ENCODE measurements around the gene ADAM15. TPM values are rescaled to one million over a fixed set of nuclear protein-coding genes. Genes with fewer than 3 reads are reported as not detected.

Gene ADAM15
- total RNA-seq, 1 experiment from 2014 or later, result 41.7 TPM

DNA sequence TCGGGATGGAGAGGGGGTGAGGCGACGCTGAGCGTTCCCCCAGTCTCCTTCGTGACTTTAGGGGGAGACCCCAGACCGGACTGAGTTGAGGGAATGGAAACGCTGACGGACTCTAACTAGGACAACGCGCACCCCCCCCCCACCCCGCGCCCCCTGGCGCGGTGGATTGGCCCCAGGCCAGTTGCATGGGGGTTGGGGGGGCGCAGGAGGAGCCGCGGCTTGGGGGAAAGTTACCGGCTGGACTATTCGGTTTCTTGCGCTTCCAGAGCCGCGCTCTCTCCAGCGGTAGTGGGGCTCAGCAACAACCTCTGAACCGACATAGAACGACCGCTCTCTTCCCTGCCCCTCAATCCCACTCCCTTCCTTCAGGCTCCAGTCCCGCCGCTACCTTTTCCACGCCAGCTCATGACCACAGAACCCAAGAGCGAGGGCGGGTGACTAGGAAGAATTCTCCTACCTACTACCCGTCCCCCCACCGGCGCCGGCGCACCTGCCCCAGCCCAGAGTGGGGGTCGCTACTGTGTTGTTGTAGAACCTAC, 47.8 kb upstream of the ADAM15 start:
- DNase-seq (ENCODE audit: low read depth, low spot score), result no peak
- POLR2A ChIA-PET, result no interaction called here
- Histone ChIP-seq H3K36me3 (ENCODE audit: control insufficient read depth, insufficient read depth, low read length) (peaks cover 5% of the 10 kb centered on the region; the same call in 1 of the 2 replicates), H3K9me3 (ENCODE audit: control insufficient read depth, insufficient read depth, low read depth, low read length) (no peaks in the 10 kb centered on the region), H3K27ac (ENCODE audit: low read length) (peak overlapping the region; percentile 99), H3K4me3 (ENCODE audit: low read depth in 2 of 2, low read length in 2 of 2) (peak overlapping the region; percentile 80 to 98), H3K27me3 (ENCODE audit: control insufficient read depth, insufficient read depth, low read length) (no peaks in the 10 kb centered on the region), H3K4me1 (ENCODE audit: control insufficient read depth, insufficient read depth, low read length) (peaks cover 45% of the 10 kb centered on the region)
- BruUV-seq (replicated peaks), result TSS peak; percentile 38
- intact Hi-C loops (cut with micrococcal nuclease; ENCODE audit: unreplicated experiment), result loop anchor here (5.0 kb wide), 1 partner anchor 276 kb away; no protein-coding TSS in a partner anchor
- no peak for ATAC-seq
- 0 out of 2 replicates have a peak, but pooled peaks have one; percentile 53 for TF ChIP-seq SIN3A (IDR thresholded peaks at IDR 0.05; ENCODE audit: borderline replicate concordance, insufficient read depth, low read depth, low read length)
- TF ChIP-seq, protein P1, sequence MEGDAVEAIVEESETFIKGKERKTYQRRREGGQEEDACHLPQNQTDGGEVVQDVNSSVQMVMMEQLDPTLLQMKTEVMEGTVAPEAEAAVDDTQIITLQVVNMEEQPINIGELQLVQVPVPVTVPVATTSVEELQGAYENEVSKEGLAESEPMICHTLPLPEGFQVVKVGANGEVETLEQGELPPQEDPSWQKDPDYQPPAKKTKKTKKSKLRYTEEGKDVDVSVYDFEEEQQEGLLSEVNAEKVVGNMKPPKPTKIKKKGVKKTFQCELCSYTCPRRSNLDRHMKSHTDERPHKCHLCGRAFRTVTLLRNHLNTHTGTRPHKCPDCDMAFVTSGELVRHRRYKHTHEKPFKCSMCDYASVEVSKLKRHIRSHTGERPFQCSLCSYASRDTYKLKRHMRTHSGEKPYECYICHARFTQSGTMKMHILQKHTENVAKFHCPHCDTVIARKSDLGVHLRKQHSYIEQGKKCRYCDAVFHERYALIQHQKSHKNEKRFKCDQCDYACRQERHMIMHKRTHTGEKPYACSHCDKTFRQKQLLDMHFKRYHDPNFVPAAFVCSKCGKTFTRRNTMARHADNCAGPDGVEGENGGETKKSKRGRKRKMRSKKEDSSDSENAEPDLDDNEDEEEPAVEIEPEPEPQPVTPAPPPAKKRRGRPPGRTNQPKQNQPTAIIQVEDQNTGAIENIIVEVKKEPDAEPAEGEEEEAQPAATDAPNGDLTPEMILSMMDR (IDR thresholded peaks at IDR 0.05), result no peak
- TF ChIP-seq REST (IDR thresholded peaks at IDR 0.05; ENCODE audit: insufficient read depth in 1 of 2, low read depth in 2 of 2, low read length in 1 of 2), result no peak
- in situ Hi-C loops (cut with HindIII; ENCODE audit: low pct_unique_long_range_greater_than_20kb, low sequenced_read_pairs), result no loop called here
- CTCF ChIA-PET, result no interaction called here

DNA sequence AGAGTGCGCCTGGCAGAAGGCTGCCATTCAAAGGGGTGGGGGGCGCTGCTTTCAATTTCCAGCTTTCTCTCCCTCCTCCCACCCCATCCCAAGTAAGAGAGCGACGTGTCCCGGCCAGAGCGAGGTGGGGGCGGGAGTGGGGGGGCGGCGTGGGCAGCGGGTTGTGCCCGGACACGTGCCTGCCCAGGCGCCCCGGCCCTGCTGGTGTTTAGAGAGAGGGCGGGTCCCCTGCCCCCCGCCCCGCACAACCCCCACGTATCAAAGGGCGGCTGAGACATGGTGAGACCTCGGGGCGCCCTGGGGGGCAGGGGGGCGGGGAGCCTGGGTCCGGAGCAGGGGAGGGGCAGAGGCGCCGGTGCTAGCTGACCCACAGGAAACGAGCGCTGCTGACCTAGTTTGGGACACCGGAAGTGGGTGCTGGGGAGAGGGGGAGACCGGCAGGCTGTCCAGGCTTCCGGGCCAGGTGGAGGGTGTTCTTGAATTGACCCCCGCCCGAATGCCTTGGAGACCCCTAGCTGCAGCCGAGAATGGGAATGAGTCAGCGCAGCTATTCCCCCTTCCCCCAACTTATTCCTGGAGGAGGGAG, 47.3 kb upstream of the ADAM15 start:
- Histone ChIP-seq H3K4me3 (ENCODE audit: low read depth in 2 of 2, low read length in 2 of 2) (peak overlapping the region; percentile 80 to 98), H3K27me3 (ENCODE audit: control insufficient read depth, insufficient read depth, low read length) (no peaks in the 10 kb centered on the region), H3K27ac (ENCODE audit: low read length) (peak overlapping the region; percentile 99), H3K36me3 (ENCODE audit: control insufficient read depth, insufficient read depth, low read length) (peaks cover 5% of the 10 kb centered on the region; the same call in 1 of the 2 replicates), H3K4me1 (ENCODE audit: control insufficient read depth, insufficient read depth, low read length) (peaks cover 48% of the 10 kb centered on the region), H3K9me3 (ENCODE audit: control insufficient read depth, insufficient read depth, low read depth, low read length) (no peaks in the 10 kb centered on the region)
- DNase-seq (ENCODE audit: low read depth, low spot score) (no peak), ATAC-seq (peak; percentile 20)
- intact Hi-C loops (cut with micrococcal nuclease; ENCODE audit: unreplicated experiment) (loop anchor here (5.0 kb wide), 1 partner anchor 277 kb away; no protein-coding TSS in a partner anchor), in situ Hi-C loops (cut with HindIII; ENCODE audit: low pct_unique_long_range_greater_than_20kb, low sequenced_read_pairs) (no loop called here)
- TF ChIP-seq, protein P1 (IDR thresholded peaks at IDR 0.05), result no peak
- TF ChIP-seq SIN3A (IDR thresholded peaks at IDR 0.05; ENCODE audit: borderline replicate concordance, insufficient read depth, low read depth, low read length) (0 out of 2 replicates have a peak, but pooled peaks have one; percentile 33), POLR2AphosphoS5 (IDR thresholded peaks at IDR 0.05; ENCODE audit: low read depth, low read length) (no peak), TCF7L2 (IDR thresholded peaks at IDR 0.05; ENCODE audit: low read depth, low read length) (no peak), REST (IDR thresholded peaks at IDR 0.05; ENCODE audit: insufficient read depth in 1 of 2, low read depth in 2 of 2, low read length in 1 of 2) (no peak)
- CTCF ChIA-PET, result no interaction called here
- no TSS peak for BruUV-seq (replicated peaks)
- POLR2A ChIA-PET, result no interaction called here
